ENCODE results near the gene HOGA1.

Gene HOGA1

GRCh38 chr10:97598407-97599271 is 14.4 kb downstream of the HOGA1 start:
- no peak overlapping the region for H3K27ac ChIP-seq
- TF ChIP-seq, protein P1, sequence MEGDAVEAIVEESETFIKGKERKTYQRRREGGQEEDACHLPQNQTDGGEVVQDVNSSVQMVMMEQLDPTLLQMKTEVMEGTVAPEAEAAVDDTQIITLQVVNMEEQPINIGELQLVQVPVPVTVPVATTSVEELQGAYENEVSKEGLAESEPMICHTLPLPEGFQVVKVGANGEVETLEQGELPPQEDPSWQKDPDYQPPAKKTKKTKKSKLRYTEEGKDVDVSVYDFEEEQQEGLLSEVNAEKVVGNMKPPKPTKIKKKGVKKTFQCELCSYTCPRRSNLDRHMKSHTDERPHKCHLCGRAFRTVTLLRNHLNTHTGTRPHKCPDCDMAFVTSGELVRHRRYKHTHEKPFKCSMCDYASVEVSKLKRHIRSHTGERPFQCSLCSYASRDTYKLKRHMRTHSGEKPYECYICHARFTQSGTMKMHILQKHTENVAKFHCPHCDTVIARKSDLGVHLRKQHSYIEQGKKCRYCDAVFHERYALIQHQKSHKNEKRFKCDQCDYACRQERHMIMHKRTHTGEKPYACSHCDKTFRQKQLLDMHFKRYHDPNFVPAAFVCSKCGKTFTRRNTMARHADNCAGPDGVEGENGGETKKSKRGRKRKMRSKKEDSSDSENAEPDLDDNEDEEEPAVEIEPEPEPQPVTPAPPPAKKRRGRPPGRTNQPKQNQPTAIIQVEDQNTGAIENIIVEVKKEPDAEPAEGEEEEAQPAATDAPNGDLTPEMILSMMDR (IDR thresholded peaks at IDR 0.05), result no peak
- TF ChIP-seq ZFX (IDR thresholded peaks at IDR 0.05; ENCODE audit: borderline replicate concordance), result no peak

- no peak for TF ChIP-seq ZFX (IDR thresholded peaks at IDR 0.05; ENCODE audit: borderline replicate concordance)
- TF ChIP-seq, protein P1 (IDR thresholded peaks at IDR 0.05), result no peak
- no peak overlapping the region for H3K27ac ChIP-seq
Observed at GRCh38 chr10:97599272-97599619, 15.1 kb downstream of the HOGA1 start.

- H3K27ac ChIP-seq, result no peak overlapping the region
- TF ChIP-seq ZFX (IDR thresholded peaks at IDR 0.05; ENCODE audit: borderline replicate concordance), result no peak
Observed at GRCh38 chr10:97600616-97601015, 16.4 kb downstream of the HOGA1 start.

GRCh38 chr10:97601268-97602215 is 17.4 kb downstream of the HOGA1 start:
- H3K27ac ChIP-seq, result no peak overlapping the region
- TF ChIP-seq, protein P1 (IDR thresholded peaks at IDR 0.05), result no peak
- no peak for TF ChIP-seq ZFX (IDR thresholded peaks at IDR 0.05; ENCODE audit: borderline replicate concordance)

DNA sequence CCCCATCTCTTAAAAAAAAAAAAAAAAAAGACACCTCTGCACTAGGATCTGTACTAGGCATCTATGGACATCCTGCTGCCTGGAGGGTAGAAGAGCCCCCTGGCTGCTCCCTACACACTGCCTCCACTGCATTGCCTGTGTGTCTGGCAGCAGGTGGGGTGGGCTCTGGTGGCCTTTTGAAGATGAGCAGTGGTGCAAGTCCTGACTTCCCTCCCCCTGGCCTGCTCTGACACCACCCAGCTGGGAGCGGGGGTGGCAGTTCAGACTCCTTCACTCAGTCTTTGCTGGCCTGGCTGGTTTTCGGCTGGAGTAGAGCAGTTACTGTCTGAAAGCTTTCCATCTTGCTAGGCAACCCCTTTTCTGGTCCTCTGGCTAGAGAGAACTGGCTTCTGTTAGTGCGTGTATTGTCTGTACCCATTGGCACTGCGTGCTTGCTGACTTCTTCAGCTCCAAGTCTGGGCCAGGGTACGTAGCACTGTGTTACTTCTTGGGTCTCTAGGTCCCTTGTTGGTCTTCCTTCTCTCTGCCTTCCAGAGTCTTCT is 23.0 kb downstream of the HOGA1 start:
- TF ChIP-seq ZFX (IDR thresholded peaks at IDR 0.05; ENCODE audit: borderline replicate concordance), result no peak
- no peak overlapping the region for H3K27ac ChIP-seq

GRCh38 chr10:97608991-97609561 is 24.9 kb downstream of the HOGA1 start:
- H3K27ac ChIP-seq, result no peak overlapping the region

GRCh38 chr10:97611473-97611872 is 27.3 kb downstream of the HOGA1 start:
- no peak overlapping the region for H3K27ac ChIP-seq
- no peak for TF ChIP-seq ZFX (IDR thresholded peaks at IDR 0.05; ENCODE audit: borderline replicate concordance)
- TF ChIP-seq, protein P1 (IDR thresholded peaks at IDR 0.05), result no peak

More at GRCh38 chr10:97608991-97609561, 24.9 kb downstream of the HOGA1 start:
- no peak for TF ChIP-seq ZFX (IDR thresholded peaks at IDR 0.05; ENCODE audit: borderline replicate concordance)
- TF ChIP-seq, protein P1 (IDR thresholded peaks at IDR 0.05), result no peak
